ENCODE results near the gene TOMM70. TPM values are rescaled to one million over a fixed set of nuclear protein-coding genes. Genes with fewer than 3 reads are reported as not detected.

TOMM70 gene
- total and polyA plus RNA-seq, 2 of the 8 experiments (the other 6 are each of a cell fraction or from before 2014, with no cell fraction given) = 10.9 to 52.1 TPM

DNA sequence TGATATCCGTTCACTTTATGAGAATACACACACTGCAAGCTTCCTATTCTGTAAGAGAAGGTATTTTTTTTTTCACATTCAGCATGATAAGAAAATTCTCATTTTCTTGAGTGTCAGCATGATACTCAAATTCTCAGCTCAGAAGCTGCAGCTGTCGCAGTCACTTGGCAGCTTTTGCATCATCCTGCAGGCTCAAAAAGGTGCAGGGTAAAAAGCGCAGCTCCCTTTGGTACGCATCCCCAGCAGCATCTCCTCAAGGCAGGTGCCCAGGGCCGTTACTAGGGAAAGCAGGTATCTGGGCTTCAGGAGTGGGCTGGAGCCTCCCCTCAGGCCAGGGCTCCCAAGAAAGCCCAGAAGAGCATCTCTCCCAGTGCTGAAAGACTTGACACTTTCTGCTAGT lies 22.7 kb upstream of the TOMM70 start:
- Histone ChIP-seq H2BK12ac (ENCODE audit: low read depth, low read length) (no peak overlapping the region), H2BK15ac (ENCODE audit: low read length) (no peak overlapping the region), H3K27ac (ENCODE audit: low read depth, low read length) (no peak overlapping the region), H3K79me1 (ENCODE audit: low read depth, low read length) (no peaks in the 10 kb centered on the region), H3K18ac (ENCODE audit: extremely low read depth, low read length) (no peak overlapping the region), H2BK120ac (replicated peaks; ENCODE audit: low read depth, low read length) (no peak overlapping the region), H4K20me1 (replicated peaks in 1 of 2; ENCODE audit: control insufficient read depth in 1 of 2, insufficient read depth in 2 of 2, low read length in 2 of 2) (no peaks in the 10 kb centered on the region), H3K56ac (replicated peaks; ENCODE audit: insufficient read length, low read depth, low read length) (no peak overlapping the region), H2BK20ac (ENCODE audit: low read length) (no peak overlapping the region), H4K8ac (ENCODE audit: extremely low read depth, insufficient read depth, low read length) (no peak overlapping the region), H3K79me2 (ENCODE audit: control insufficient read depth in 1 of 2, insufficient read depth in 2 of 2, low read length in 2 of 2) (no peaks in the 10 kb centered on the region), H3K4me3 (ENCODE audit: extremely low read depth in 1 of 4, insufficient read depth in 2 of 4, low read depth in 3 of 4, low read length in 4 of 4) (no peak overlapping the region), H3K27me3 (replicated peaks in 1 of 4; ENCODE audit: control insufficient read depth in 3 of 4, extremely low read depth in 1 of 4, insufficient read depth in 3 of 4, low read length in 3 of 4) (no peaks in the 10 kb centered on the region), H3K23me2 (ENCODE audit: low read depth, low read length) (no peaks in the 10 kb centered on the region), H3K9ac (replicated peaks in 1 of 4; ENCODE audit: extremely low read depth in 1 of 4, low read depth in 3 of 4, low read length in 3 of 4) (no peak overlapping the region), H3K14ac (ENCODE audit: insufficient read length) (no peak overlapping the region), H2AK5ac (ENCODE audit: low read depth, low read length) (no peak overlapping the region), H3K36me3 (ENCODE audit: control insufficient read depth in 2 of 4, insufficient read depth in 4 of 4, low read length in 3 of 4) (no peaks in the 10 kb centered on the region; a peak in 1 of 8 replicates), H4K5ac (ENCODE audit: insufficient read length, low read depth, low read length) (no peak overlapping the region), H4K91ac (replicated peaks; ENCODE audit: insufficient read length, low read length) (no peak overlapping the region), H2BK5ac (ENCODE audit: low read depth, low read length) (no peak overlapping the region), H3K23ac (ENCODE audit: insufficient read length) (no peak overlapping the region), H3K4me2 (ENCODE audit: insufficient read depth in 1 of 2, low read depth in 2 of 2, low read length in 2 of 2) (no peak overlapping the region), H2AFZ (ENCODE audit: low read length) (no peak overlapping the region), H3K4me1 (replicated peaks in 1 of 4; ENCODE audit: control insufficient read depth in 3 of 4, insufficient read depth in 4 of 4, low read length in 3 of 4) (no peaks in the 10 kb centered on the region), H3K9me3 (ENCODE audit: insufficient read depth in 2 of 2, low read depth in 1 of 2, low read length in 1 of 2) (no peaks in the 10 kb centered on the region), H3K4ac (replicated peaks; ENCODE audit: insufficient read length, low read depth, low read length) (no peak overlapping the region)
- 89% methylated on average over 5 of the region's 5 CpGs; no CpG with 5 or more reads in 1 of the 2 experiments for WGBS, 2 experiments (ENCODE audit: extremely low coverage in 1 of 2, insufficient coverage in 1 of 2, insufficient read length in 1 of 2, insufficient replicate concordance in 2 of 2, low coverage in 1 of 2, low lambda C conversion rate in 2 of 2, missing lambda C conversion rate in 1 of 2)
- POLR2A ChIA-PET (ENCODE audit: partially characterized antibody) = interaction anchor here (3.1 kb wide), 1 partner anchor 9 kb away, joined by 9 read pairs; no protein-coding TSS in a partner anchor
- CTCF ChIA-PET (ENCODE audit: partially characterized antibody) = interaction anchor here (1.2 kb wide), 1 partner anchor 14 kb away, joined by 3 read pairs; no protein-coding TSS in a partner anchor
- TF ChIP-seq GTF2F1 (IDR thresholded peaks at IDR 0.05; ENCODE audit: borderline replicate concordance, low read depth, low read length) = no peak
- no peak for TF ChIP-seq HDAC6 (IDR thresholded peaks at IDR 0.05; ENCODE audit: low read depth, low read length)
- no peak for TF ChIP-seq EZH2 (IDR thresholded peaks at IDR 0.05; ENCODE audit: low read depth, low read length, severe bottlenecking)
- no peak for TF ChIP-seq MAFK (IDR thresholded peaks at IDR 0.05; ENCODE audit: low read depth, low read length)
- TF ChIP-seq, protein P1, sequence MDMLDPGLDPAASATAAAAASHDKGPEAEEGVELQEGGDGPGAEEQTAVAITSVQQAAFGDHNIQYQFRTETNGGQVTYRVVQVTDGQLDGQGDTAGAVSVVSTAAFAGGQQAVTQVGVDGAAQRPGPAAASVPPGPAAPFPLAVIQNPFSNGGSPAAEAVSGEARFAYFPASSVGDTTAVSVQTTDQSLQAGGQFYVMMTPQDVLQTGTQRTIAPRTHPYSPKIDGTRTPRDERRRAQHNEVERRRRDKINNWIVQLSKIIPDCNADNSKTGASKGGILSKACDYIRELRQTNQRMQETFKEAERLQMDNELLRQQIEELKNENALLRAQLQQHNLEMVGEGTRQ (IDR thresholded peaks at IDR 0.05; ENCODE audit: low read length) = no peak
- no peak for TF ChIP-seq RNF2 (IDR thresholded peaks at IDR 0.05; ENCODE audit: borderline replicate concordance, low read depth, low read length, missing control alignments, poor library complexity, severe bottlenecking)
- FAIRE-seq (no peak), DNase-seq (ENCODE audit: low read depth in 1 of 2, low spot score in 2 of 2) (no peak)

Data from H1 (cell line).